ENCODE results near the gene ZKSCAN8. TPM values are rescaled to one million over a fixed set of nuclear protein-coding genes. Genes with fewer than 3 reads are reported as not detected.
"Not testable (repeated sequence)": the region's sequence is repeated elsewhere in the genome, so short reads cannot be mapped to it uniquely, and the experiment has no call there.

Gene ZKSCAN8
- total RNA-seq (10 to 100 TPM; 15.2 to 18.2 (median 16.3) TPM), polyA plus RNA-seq (5.5 TPM)
- long read RNA-seq, donor 1, full-length matches to known transcripts = 2 of 4 reads
- long read RNA-seq, donor 1, partial matches to known transcripts = 0 of 4 reads
- long read RNA-seq, donor 1, other reads (novel, unspliced or antisense) = 2 of 4 reads
- long read RNA-seq, donor 2 = 0 reads
- long read RNA-seq, donor 3, partial matches to known transcripts = 0 of 2 reads
- long read RNA-seq, donor 3, other reads (novel, unspliced or antisense) = 2 of 2 reads
- long read RNA-seq, donor 4, partial matches to known transcripts = 0 of 1 reads
- long read RNA-seq, donor 4, other reads (novel, unspliced or antisense) = 1 of 1 reads

GRCh38 chr6:28141500-28142329 is at the start of gene ZKSCAN8:
TSS of gene ZKSCAN8 (plus strand) at chr6:28141883. CDS start at chr6:28148408, 6,525 bp downstream.
- under 1% methylated on average over 52 of the region's 52 CpGs for WGBS
- intact Hi-C loops (cut with DNase I) = loop anchor here in 2 of 4 donors (10.0 kb wide), 2 partner anchors 73 to 83 kb away; partner anchors contain the start of gene ZSCAN9 (in 1 of the 2)
- Histone ChIP-seq H3K9me3 (ENCODE audit: control insufficient read depth, low read length) (no peaks in the 10 kb centered on the region), H3K27me3 (ENCODE audit: control insufficient read depth, insufficient read depth) (no peaks in the 10 kb centered on the region), H3K4me1 (ENCODE audit: control insufficient read depth, insufficient read depth, low read length) (no peaks in the 10 kb centered on the region), H3K27ac (ENCODE audit: low read length) (peak within 1 kb of the TSS; percentile 83), H3K4me3 (ENCODE audit: low read length) (peak within 1 kb of the TSS; percentile 94)
- ATAC-seq = peak; percentile 95
- DNase-seq = peak; percentile 81 to 90 (median 88)

- H3K27me3 ChIP-seq (ENCODE audit: control insufficient read depth, insufficient read depth); H3K4me1 ChIP-seq (ENCODE audit: control insufficient read depth, insufficient read depth, low read length); DNase-seq; intact Hi-C loops (cut with DNase I); H3K27ac ChIP-seq (ENCODE audit: low read length); H3K4me3 ChIP-seq (ENCODE audit: low read length); ATAC-seq; H3K9me3 ChIP-seq (ENCODE audit: control insufficient read depth, low read length): not testable (repeated sequence)
- WGBS = 79% methylated on average over 7 of the region's 7 CpGs
Measured at GRCh38 chr6:28102222-28102621, 39.5 kb upstream of the ZKSCAN8 start.

GRCh38 chr6:28102699-28103098 is 39.0 kb upstream of the ZKSCAN8 start:
- DNase-seq; H3K27me3 ChIP-seq (ENCODE audit: control insufficient read depth, insufficient read depth); ATAC-seq; H3K4me1 ChIP-seq (ENCODE audit: control insufficient read depth, insufficient read depth, low read length); H3K9me3 ChIP-seq (ENCODE audit: control insufficient read depth, low read length); intact Hi-C loops (cut with DNase I); H3K4me3 ChIP-seq (ENCODE audit: low read length); H3K27ac ChIP-seq (ENCODE audit: low read length): not testable (repeated sequence)

GRCh38 chr6:28104392-28105244 is 37.1 kb upstream of the ZKSCAN8 start:
- DNase-seq (peak; percentile 78 to 92 (median 92)), ATAC-seq (peak; percentile 99 to 100)
- Histone ChIP-seq H3K27ac (ENCODE audit: low read length) (peak overlapping the region; percentile 28), H3K4me3 (ENCODE audit: low read length) (peak overlapping the region; percentile 52), H3K27me3 (ENCODE audit: control insufficient read depth, insufficient read depth) (no peaks in the 10 kb centered on the region), H3K4me1 (ENCODE audit: control insufficient read depth, insufficient read depth, low read length) (no peaks in the 10 kb centered on the region), H3K9me3 (ENCODE audit: control insufficient read depth, low read length) (no peaks in the 10 kb centered on the region)
- WGBS = 1% methylated on average over 54 of the region's 54 CpGs
- intact Hi-C loops (cut with DNase I) = no loop called here

GRCh38 chr6:28105245-28105639 is 36.4 kb upstream of the ZKSCAN8 start:
- H3K4me1 ChIP-seq (ENCODE audit: control insufficient read depth, insufficient read depth, low read length) = no peaks in the 10 kb centered on the region
- peak overlapping the region; percentile 52 for H3K4me3 ChIP-seq (ENCODE audit: low read length)
- intact Hi-C loops (cut with DNase I) = no loop called here
- H3K27me3 ChIP-seq (ENCODE audit: control insufficient read depth, insufficient read depth) = no peaks in the 10 kb centered on the region
- ATAC-seq (peak in 1 of 2 donors; percentile 29), DNase-seq (no peak)
- H3K9me3 ChIP-seq (ENCODE audit: control insufficient read depth, low read length) = no peaks in the 10 kb centered on the region
- H3K27ac ChIP-seq (ENCODE audit: low read length) = no peak overlapping the region
- 34% methylated on average over 5 of the region's 5 CpGs for WGBS

GRCh38 chr6:28107506-28107905 is 34.2 kb upstream of the ZKSCAN8 start:
- intact Hi-C loops (cut with DNase I) = no loop called here
- DNase-seq (no peak), ATAC-seq (no peak)
- no peaks in the 10 kb centered on the region for H3K4me1 ChIP-seq (ENCODE audit: control insufficient read depth, insufficient read depth, low read length)
- WGBS = 83% methylated on average over 3 of the region's 3 CpGs
- no peaks in the 10 kb centered on the region for H3K27me3 ChIP-seq (ENCODE audit: control insufficient read depth, insufficient read depth)
- no peaks in the 10 kb centered on the region for H3K9me3 ChIP-seq (ENCODE audit: control insufficient read depth, low read length)
- no peak overlapping the region for H3K4me3 ChIP-seq (ENCODE audit: low read length)
- no peak overlapping the region for H3K27ac ChIP-seq (ENCODE audit: low read length)

- no peak for ATAC-seq
- intact Hi-C loops (cut with DNase I) = no loop called here
- 77% methylated on average over 3 of the region's 3 CpGs for WGBS
- H3K27me3 ChIP-seq (ENCODE audit: control insufficient read depth, insufficient read depth) = no peaks in the 10 kb centered on the region
- no peaks in the 10 kb centered on the region for H3K9me3 ChIP-seq (ENCODE audit: control insufficient read depth, low read length)
- no peak overlapping the region for H3K27ac ChIP-seq (ENCODE audit: low read length)
- no peaks in the 10 kb centered on the region for H3K4me1 ChIP-seq (ENCODE audit: control insufficient read depth, insufficient read depth, low read length)
- no peak for DNase-seq
- H3K4me3 ChIP-seq (ENCODE audit: low read length) = no peak overlapping the region
Measured at GRCh38 chr6:28111964-28112363, 29.7 kb upstream of the ZKSCAN8 start.

- intact Hi-C loops (cut with DNase I) = no loop called here
- no peaks in the 10 kb centered on the region for H3K4me1 ChIP-seq (ENCODE audit: control insufficient read depth, insufficient read depth, low read length)
- DNase-seq (no peak), ATAC-seq (no peak)
- no peak overlapping the region for H3K27ac ChIP-seq (ENCODE audit: low read length)
- WGBS = 73% methylated on average over 2 of the region's 2 CpGs
- no peaks in the 10 kb centered on the region for H3K9me3 ChIP-seq (ENCODE audit: control insufficient read depth, low read length)
- no peaks in the 10 kb centered on the region for H3K27me3 ChIP-seq (ENCODE audit: control insufficient read depth, insufficient read depth)
- no peak overlapping the region for H3K4me3 ChIP-seq (ENCODE audit: low read length)
Measured at GRCh38 chr6:28115799-28116198, 25.9 kb upstream of the ZKSCAN8 start.

- no peaks in the 10 kb centered on the region for H3K27me3 ChIP-seq (ENCODE audit: control insufficient read depth, insufficient read depth)
- H3K27ac ChIP-seq (ENCODE audit: low read length) = no peak overlapping the region
- 91% methylated on average over 2 of the region's 2 CpGs for WGBS
- H3K4me3 ChIP-seq (ENCODE audit: low read length) = no peak overlapping the region
- ATAC-seq (no peak), DNase-seq (no peak)
- H3K4me1 ChIP-seq (ENCODE audit: control insufficient read depth, insufficient read depth, low read length) = no peaks in the 10 kb centered on the region
- H3K9me3 ChIP-seq (ENCODE audit: control insufficient read depth, low read length) = no peaks in the 10 kb centered on the region
- intact Hi-C loops (cut with DNase I) = no loop called here
Measured at GRCh38 chr6:28117386-28118050, 24.2 kb upstream of the ZKSCAN8 start.

GRCh38 chr6:28118217-28118616 is 23.5 kb upstream of the ZKSCAN8 start:
- no peak for DNase-seq
- Histone ChIP-seq H3K27ac (ENCODE audit: low read length) (no peak overlapping the region), H3K27me3 (ENCODE audit: control insufficient read depth, insufficient read depth) (no peaks in the 10 kb centered on the region), H3K9me3 (ENCODE audit: control insufficient read depth, low read length) (no peaks in the 10 kb centered on the region), H3K4me1 (ENCODE audit: control insufficient read depth, insufficient read depth, low read length) (no peaks in the 10 kb centered on the region), H3K4me3 (ENCODE audit: low read length) (no peak overlapping the region)
- WGBS = 70% methylated on average over 1 of the region's 1 CpG
- ATAC-seq = no peak
- intact Hi-C loops (cut with DNase I) = no loop called here

Measured in right cardiac atrium (tissue), 5 donors.